Cardiac fibroblast (primary cell): ENCODE results near the gene HECW1.

Experiments used
- DNase-seq, 2 donors: peaks; one replicate each; pipeline versions ENCODE4 v3.0.0 to v3.0.0-alpha.2; 2010; ENCODE audit warnings: low read depth in 2 of 2
- H3K4me3 ChIP-seq, 2 donors: replicated peaks in 1 of 2; 1 replicate in 1 of 2; 2 replicates in 1 of 2; pipeline ENCODE4 v1.5.1; 2011; ENCODE audit warnings: low read depth in 2 of 2, low read length in 2 of 2, mild to moderate bottlenecking in 2 of 2, moderate library complexity in 1 of 2
- TF ChIP-seq, protein P1 (sequence below): IDR thresholded peaks from one replicate; pipeline ENCODE4 v1.5.1; 2011; ENCODE audit warnings: low read depth, mild to moderate bottlenecking, low read length, inconsistent platforms

The HECW1 gene

DNA sequence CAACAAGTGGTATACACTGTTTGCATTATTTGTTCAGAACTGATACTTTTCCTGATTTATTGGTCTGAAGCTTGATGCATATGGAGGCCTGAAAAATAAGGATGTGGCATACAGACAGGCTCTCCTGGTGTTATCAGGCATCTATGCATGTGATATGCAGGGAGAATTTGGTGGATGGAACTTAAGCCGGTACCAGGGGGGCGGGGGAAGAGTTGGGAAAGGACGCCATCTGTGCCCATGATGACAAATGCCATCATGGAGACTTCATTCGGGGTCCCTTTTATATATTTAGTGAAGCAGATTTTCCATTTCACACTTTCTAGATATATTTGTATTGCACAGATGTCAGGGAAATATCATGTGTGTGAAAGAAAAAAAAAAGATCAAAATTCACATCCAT lies 5.4 kb downstream of the HECW1 start:
- TF ChIP-seq, protein P1, sequence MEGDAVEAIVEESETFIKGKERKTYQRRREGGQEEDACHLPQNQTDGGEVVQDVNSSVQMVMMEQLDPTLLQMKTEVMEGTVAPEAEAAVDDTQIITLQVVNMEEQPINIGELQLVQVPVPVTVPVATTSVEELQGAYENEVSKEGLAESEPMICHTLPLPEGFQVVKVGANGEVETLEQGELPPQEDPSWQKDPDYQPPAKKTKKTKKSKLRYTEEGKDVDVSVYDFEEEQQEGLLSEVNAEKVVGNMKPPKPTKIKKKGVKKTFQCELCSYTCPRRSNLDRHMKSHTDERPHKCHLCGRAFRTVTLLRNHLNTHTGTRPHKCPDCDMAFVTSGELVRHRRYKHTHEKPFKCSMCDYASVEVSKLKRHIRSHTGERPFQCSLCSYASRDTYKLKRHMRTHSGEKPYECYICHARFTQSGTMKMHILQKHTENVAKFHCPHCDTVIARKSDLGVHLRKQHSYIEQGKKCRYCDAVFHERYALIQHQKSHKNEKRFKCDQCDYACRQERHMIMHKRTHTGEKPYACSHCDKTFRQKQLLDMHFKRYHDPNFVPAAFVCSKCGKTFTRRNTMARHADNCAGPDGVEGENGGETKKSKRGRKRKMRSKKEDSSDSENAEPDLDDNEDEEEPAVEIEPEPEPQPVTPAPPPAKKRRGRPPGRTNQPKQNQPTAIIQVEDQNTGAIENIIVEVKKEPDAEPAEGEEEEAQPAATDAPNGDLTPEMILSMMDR, result no peak
- DNase-seq, result no peak

DNA sequence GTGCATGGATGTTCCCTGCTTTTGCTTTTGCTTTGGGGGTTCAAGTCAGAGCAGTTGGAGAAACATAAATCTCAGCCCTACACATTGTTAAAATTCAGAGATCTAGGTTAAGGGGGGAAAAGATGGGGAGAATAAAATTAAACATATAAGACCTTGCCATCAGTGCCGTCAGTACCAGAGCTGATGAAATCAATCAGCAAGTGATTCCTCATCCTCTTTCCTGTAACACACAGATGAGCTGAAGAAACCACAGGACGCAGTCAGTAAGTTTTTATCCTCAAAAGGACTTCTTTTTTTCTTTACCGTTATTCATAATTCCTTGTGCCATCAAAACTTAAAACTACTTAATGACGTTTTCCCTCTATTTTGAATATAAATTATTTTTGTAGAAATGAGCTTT lies 5.9 kb downstream of the HECW1 start:
- H3K4me3 ChIP-seq, result no peak overlapping the region
- DNase-seq, result no peak
- TF ChIP-seq, protein P1, result no peak

More for the DNA sequence above, 5.4 kb downstream of the HECW1 start:
- H3K4me3 ChIP-seq, result no peak overlapping the region

DNA sequence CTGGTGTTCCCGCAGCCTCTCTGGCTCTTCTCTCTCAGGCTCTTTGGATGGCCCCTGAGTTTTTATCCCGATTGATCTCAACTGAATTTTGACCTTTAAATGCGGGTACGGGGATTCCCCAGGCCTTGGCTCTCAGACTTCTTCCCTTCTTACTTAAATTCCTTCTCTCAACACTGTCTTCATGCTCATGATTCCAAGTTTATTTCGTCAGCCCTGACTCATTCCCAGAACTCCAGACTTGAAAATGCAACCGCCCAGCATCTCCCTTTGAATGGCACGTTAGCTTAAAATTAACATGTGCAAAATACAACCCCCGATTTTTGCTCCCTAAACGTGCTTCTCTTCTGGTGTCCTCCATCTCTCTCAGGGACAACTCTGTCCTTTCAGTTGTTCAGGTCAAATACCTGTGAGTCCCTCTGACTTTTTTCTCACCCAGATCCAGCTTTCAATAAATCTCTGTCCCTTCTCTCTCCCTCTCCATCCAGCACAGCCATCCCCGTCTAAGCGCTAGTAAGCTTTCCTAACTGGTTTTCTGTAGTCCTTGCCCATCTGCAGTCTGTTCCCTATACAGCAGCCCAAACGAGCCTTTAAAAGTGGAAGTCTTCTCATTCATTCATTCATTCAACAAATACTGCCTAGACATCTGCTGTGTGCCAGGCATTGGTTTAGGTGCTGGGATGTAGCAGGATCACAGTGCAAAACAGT lies 7.1 kb downstream of the HECW1 start:
- no peak overlapping the region for H3K4me3 ChIP-seq
- DNase-seq, result peak; percentile 62 to 75

DNA sequence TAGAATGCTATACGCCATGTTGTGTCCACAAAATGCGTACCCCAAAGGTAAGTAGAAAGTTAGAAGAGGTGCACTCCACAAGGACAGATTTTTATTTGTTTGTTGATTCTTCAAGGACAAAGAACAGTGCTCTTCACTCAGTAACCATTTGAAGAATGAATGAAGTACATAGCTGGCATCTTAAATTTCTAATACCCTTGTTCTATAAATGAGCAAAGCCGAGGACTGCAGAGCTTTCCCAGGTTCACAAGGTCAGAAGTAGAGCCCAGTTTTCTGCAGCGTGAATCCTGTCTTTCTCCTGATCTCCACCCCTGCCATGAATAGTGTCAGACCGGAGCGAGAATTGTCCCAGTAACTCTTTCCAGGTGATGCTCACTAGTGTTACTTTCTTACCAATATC lies 9.5 kb downstream of the HECW1 start:
- TF ChIP-seq, protein P1, result no peak

More for the DNA sequence above, 7.1 kb downstream of the HECW1 start:
- TF ChIP-seq, protein P1, result no peak

DNA sequence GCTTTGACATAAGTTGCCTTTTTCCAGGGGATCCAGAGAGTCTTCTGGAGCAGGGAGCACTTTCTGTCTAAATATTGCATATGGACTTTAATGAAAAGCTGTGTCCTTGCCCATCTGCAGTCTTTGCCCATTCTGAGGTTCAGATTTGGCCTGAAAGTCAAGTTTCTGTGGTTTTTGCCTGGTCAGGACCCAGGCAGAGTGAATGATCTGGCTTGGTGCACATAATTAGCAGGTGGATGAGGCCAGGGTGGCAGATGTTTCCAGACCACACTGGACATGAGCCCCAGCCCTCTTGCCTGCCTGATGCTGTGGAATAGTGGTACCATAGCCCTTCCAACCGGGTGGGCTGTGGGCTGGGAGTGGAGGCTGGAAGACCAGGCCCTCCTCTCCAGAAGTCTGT lies 11.0 kb downstream of the HECW1 start:
- TF ChIP-seq, protein P1, result no peak
- no peak for DNase-seq
- H3K4me3 ChIP-seq, result no peak overlapping the region

More for the DNA sequence above, 9.5 kb downstream of the HECW1 start:
- DNase-seq, result no peak
- no peak overlapping the region for H3K4me3 ChIP-seq

DNA sequence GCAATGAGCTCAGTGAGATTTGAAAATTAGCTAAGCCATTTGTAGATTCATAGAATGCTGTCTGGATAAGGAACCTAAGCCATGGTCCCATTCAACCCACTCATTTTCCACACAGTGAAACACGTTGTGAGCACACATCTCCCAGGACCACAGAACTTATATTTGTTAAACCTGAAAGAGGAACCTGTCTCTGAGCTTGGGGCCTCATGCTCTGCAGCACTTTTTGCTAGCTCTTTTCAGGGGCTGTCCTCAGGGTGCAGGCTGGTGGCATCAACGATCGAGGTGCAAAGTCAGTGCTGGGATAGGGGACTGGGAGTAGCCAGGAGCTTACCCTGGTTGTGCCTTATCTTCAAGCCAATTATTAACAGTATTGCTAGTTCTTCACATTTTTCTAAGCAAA lies 11.9 kb downstream of the HECW1 start:
- H3K4me3 ChIP-seq, result no peak overlapping the region
- no peak for DNase-seq
- TF ChIP-seq, protein P1, result no peak

DNA sequence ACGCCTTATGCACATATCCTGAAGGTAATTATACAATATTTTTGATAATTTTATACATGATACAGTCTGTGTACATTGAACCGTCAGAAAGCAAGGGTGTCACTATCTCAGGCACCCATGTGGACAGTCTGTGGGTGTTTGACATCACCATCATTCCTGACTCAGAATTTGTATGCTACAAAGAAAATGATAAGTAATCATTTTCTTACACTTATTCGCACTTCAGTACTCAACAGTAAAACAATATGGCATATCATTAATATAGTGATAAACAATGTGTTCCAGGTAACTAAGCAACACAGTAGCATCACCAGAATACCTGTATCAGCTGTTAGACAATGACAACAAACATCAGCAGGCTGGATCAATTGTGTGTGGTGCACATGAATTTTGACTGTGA lies 17.9 kb downstream of the HECW1 start:
- H3K4me3 ChIP-seq, result no peak overlapping the region
- no peak for DNase-seq
- TF ChIP-seq, protein P1, result no peak
